ENCODE measurements around the gene PLEKHA7. TPM values are rescaled to one million over a fixed set of nuclear protein-coding genes. Genes with fewer than 3 reads are reported as not detected.

PLEKHA7 gene
- total and polyA plus RNA-seq, 2 of the 8 experiments (the other 6 are each of a cell fraction or from before 2014, with no cell fraction given): 11.4 to 25.6 TPM

DNA sequence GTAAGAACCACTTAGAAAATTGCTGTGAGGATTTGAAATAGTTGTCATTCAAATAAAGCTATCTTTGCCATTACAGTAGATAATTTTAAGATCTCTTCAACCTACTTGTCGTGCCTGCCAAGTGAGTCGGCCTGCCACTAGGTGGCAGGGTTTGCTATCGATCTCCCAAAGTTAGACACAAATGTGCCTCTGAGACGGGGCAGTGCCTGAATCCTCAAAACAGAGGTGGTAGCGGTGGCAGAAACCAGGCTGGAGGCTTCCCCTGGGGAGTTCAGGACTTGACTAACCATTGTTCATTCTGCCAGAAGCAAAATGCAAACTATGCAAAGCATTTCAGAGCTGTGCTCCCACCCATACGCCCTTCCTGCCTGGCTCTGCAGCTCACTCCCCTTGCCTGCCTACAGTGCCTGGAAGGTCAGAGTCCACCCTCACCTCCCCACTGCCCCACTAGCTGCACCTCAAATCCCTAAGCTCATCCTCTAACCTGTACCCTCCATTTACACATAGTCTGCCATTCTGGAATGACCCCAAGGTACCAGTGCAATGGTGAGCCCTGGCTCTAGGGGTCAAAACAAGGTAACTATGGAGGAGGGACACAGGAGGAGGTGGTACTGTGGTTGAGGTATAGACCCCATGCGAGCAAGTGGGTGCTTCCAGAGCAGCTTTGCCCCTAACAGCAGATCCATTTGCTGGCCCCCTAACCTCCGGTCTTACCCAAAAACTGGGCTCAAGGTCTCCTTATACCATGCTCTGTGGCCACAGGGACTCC, 193.7 kb downstream of the PLEKHA7 start:
- DNase-seq (ENCODE audit: low read depth in 1 of 2, low spot score in 2 of 2) (peak; percentile 66 to 91), FAIRE-seq (peak; percentile 92)
- Histone ChIP-seq H4K91ac (replicated peaks; ENCODE audit: insufficient read length, low read length) (no peak overlapping the region), H2AFZ (ENCODE audit: low read length) (no peak overlapping the region), H3K4me3 (ENCODE audit: extremely low read depth in 1 of 4, insufficient read depth in 2 of 4, low read depth in 3 of 4, low read length in 4 of 4) (no peak overlapping the region), H3K36me3 (ENCODE audit: control insufficient read depth in 2 of 4, insufficient read depth in 4 of 4, low read length in 3 of 4) (peaks cover 0 to 11% (median 3%) of the 10 kb centered on the region in 4 experiments; a peak in 5 of 8 replicates), H2BK15ac (ENCODE audit: low read length) (no peak overlapping the region), H3K14ac (ENCODE audit: insufficient read length) (no peak overlapping the region), H3K4me2 (ENCODE audit: insufficient read depth in 1 of 2, low read depth in 2 of 2, low read length in 2 of 2) (no peak overlapping the region), H3K23ac (ENCODE audit: insufficient read length) (no peak overlapping the region), H3K56ac (replicated peaks; ENCODE audit: insufficient read length, low read depth, low read length) (no peak overlapping the region), H2AK5ac (ENCODE audit: low read depth, low read length) (no peak overlapping the region), H3K27ac (ENCODE audit: low read depth, low read length) (no peak overlapping the region), H3K23me2 (ENCODE audit: low read depth, low read length) (no peaks in the 10 kb centered on the region), H3K79me2 (ENCODE audit: control insufficient read depth in 1 of 2, insufficient read depth in 2 of 2, low read length in 2 of 2) (no peaks in the 10 kb centered on the region), H3K9ac (replicated peaks in 1 of 4; ENCODE audit: extremely low read depth in 1 of 4, low read depth in 3 of 4, low read length in 3 of 4) (no peak overlapping the region), H2BK5ac (ENCODE audit: low read depth, low read length) (no peak overlapping the region), H4K5ac (ENCODE audit: insufficient read length, low read depth, low read length) (no peak overlapping the region), H4K8ac (ENCODE audit: extremely low read depth, insufficient read depth, low read length) (no peak overlapping the region), H3K4ac (replicated peaks; ENCODE audit: insufficient read length, low read depth, low read length) (no peak overlapping the region), H3K18ac (ENCODE audit: extremely low read depth, low read length) (no peak overlapping the region), H2BK120ac (replicated peaks; ENCODE audit: low read depth, low read length) (no peak overlapping the region), H4K20me1 (replicated peaks in 1 of 2; ENCODE audit: control insufficient read depth in 1 of 2, insufficient read depth in 2 of 2, low read length in 2 of 2) (no peaks in the 10 kb centered on the region), H3K4me1 (replicated peaks in 1 of 4; ENCODE audit: control insufficient read depth in 3 of 4, insufficient read depth in 4 of 4, low read length in 3 of 4) (peaks cover 4 to 7% (median 5%) of the 10 kb centered on the region in 4 experiments; a peak in 5 of 7 replicates), H2BK12ac (ENCODE audit: low read depth, low read length) (no peak overlapping the region), H2BK20ac (ENCODE audit: low read length) (no peak overlapping the region), H3K9me3 (ENCODE audit: insufficient read depth in 2 of 2, low read depth in 1 of 2, low read length in 1 of 2) (no peaks in the 10 kb centered on the region), H3K79me1 (ENCODE audit: low read depth, low read length) (no peaks in the 10 kb centered on the region), H3K27me3 (replicated peaks in 1 of 4; ENCODE audit: control insufficient read depth in 3 of 4, extremely low read depth in 1 of 4, insufficient read depth in 3 of 4, low read length in 3 of 4) (no peaks in the 10 kb centered on the region)
- ChIA-PET CTCF (ENCODE audit: partially characterized antibody) (interaction anchor here (0.7 to 5.0 kb wide), 47 partner anchors 12 to 258 kb away, joined by 3 to 50 read pairs (median 5); partner anchors contain the start of gene PLEKHA7), POLR2A (ENCODE audit: partially characterized antibody) (no interaction called here)
- TF ChIP-seq TEAD4 (IDR thresholded peaks at IDR 0.05; ENCODE audit: low read depth, low read length) (peak; percentile 75), NRF1 (IDR thresholded peaks at IDR 0.05; ENCODE audit: low read depth, low read length) (no peak), RAD21 (IDR thresholded peaks at IDR 0.05 in 1 of 2, conservative IDR thresholded peaks at IDR 0.05 in 1 of 2; ENCODE audit: low read depth in 2 of 2, low read length in 2 of 2) (peak; percentile 84 to 87)
- TF ChIP-seq, protein P1, sequence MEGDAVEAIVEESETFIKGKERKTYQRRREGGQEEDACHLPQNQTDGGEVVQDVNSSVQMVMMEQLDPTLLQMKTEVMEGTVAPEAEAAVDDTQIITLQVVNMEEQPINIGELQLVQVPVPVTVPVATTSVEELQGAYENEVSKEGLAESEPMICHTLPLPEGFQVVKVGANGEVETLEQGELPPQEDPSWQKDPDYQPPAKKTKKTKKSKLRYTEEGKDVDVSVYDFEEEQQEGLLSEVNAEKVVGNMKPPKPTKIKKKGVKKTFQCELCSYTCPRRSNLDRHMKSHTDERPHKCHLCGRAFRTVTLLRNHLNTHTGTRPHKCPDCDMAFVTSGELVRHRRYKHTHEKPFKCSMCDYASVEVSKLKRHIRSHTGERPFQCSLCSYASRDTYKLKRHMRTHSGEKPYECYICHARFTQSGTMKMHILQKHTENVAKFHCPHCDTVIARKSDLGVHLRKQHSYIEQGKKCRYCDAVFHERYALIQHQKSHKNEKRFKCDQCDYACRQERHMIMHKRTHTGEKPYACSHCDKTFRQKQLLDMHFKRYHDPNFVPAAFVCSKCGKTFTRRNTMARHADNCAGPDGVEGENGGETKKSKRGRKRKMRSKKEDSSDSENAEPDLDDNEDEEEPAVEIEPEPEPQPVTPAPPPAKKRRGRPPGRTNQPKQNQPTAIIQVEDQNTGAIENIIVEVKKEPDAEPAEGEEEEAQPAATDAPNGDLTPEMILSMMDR (IDR thresholded peaks at IDR 0.05; ENCODE audit: control extremely low read depth in 1 of 3, insufficient read depth in 1 of 3, low read depth in 1 of 3, low read length in 3 of 3): peak; percentile 82 to 93 (median 85)
- WGBS, 2 experiments (ENCODE audit: extremely low coverage in 1 of 2, insufficient coverage in 1 of 2, insufficient read length in 1 of 2, insufficient replicate concordance in 2 of 2, low coverage in 1 of 2, low lambda C conversion rate in 2 of 2, missing lambda C conversion rate in 1 of 2): 29% methylated on average over 8 of the region's 8 CpGs; no CpG with 5 or more reads in 1 of the 2 experiments
